ENCODE results near the gene NDST3.

NDST3 gene

GRCh38 chr4:118124997-118125396 is 90.7 kb downstream of the NDST3 start:
- no peak for DNase-seq (ENCODE audit: low read depth)
- TF ChIP-seq CTCF (IDR thresholded peaks at IDR 0.05; ENCODE audit: low read length, missing control alignments) = no peak
- H3K4me3 ChIP-seq (replicated peaks; ENCODE audit: low read depth, low read length) = no peak overlapping the region

GRCh38 chr4:118139241-118139640 is 105.0 kb downstream of the NDST3 start:
- no peak overlapping the region for H3K4me3 ChIP-seq (replicated peaks; ENCODE audit: low read depth, low read length)
- DNase-seq (ENCODE audit: low read depth) = no peak

GRCh38 chr4:118141240-118141639 is 107.0 kb downstream of the NDST3 start:
- no peak for DNase-seq (ENCODE audit: low read depth)
- H3K4me3 ChIP-seq (replicated peaks; ENCODE audit: low read depth, low read length) = no peak overlapping the region
- no peak for TF ChIP-seq CTCF (IDR thresholded peaks at IDR 0.05; ENCODE audit: low read length, missing control alignments)

More at GRCh38 chr4:118139241-118139640, 105.0 kb downstream of the NDST3 start:
- no peak for TF ChIP-seq CTCF (IDR thresholded peaks at IDR 0.05; ENCODE audit: low read length, missing control alignments)

GRCh38 chr4:118154649-118155048 is 120.4 kb downstream of the NDST3 start:
- TF ChIP-seq CTCF (IDR thresholded peaks at IDR 0.05; ENCODE audit: low read length, missing control alignments) = no peak
- no peak overlapping the region for H3K4me3 ChIP-seq (replicated peaks; ENCODE audit: low read depth, low read length)
- DNase-seq (ENCODE audit: low read depth) = no peak

- H3K4me3 ChIP-seq (replicated peaks; ENCODE audit: low read depth, low read length) = no peak overlapping the region
- DNase-seq (ENCODE audit: low read depth) = no peak
- TF ChIP-seq CTCF (IDR thresholded peaks at IDR 0.05; ENCODE audit: low read length, missing control alignments) = no peak
Measured at GRCh38 chr4:118155516-118155915, 121.2 kb downstream of the NDST3 start.

- peak; percentile 51 for DNase-seq (ENCODE audit: low read depth)
Measured at GRCh38 chr4:118158763-118159375, 124.6 kb downstream of the NDST3 start.

More at GRCh38 chr4:118158763-118159375, 124.6 kb downstream of the NDST3 start:
- H3K4me3 ChIP-seq (replicated peaks; ENCODE audit: low read depth, low read length) = no peak overlapping the region
- no peak for TF ChIP-seq CTCF (IDR thresholded peaks at IDR 0.05; ENCODE audit: low read length, missing control alignments)

All from fibroblast of pulmonary artery (primary cell).